Measurements from ENCODE around the gene PDSS1.

The PDSS1 gene

GRCh38 chr10:26770069-26770468 lies 72.6 kb downstream of the PDSS1 start:
- ChIA-PET POLR2A (no interaction called here), CTCF (no interaction called here)
- TF ChIP-seq HDGF (IDR thresholded peaks at IDR 0.05; ENCODE audit: borderline replicate concordance) (no peak), ELF4 (IDR thresholded peaks at IDR 0.05) (no peak), ARNT (IDR thresholded peaks at IDR 0.05) (no peak), FOXK2 (IDR thresholded peaks at IDR 0.05) (no peak), BHLHE40 (IDR thresholded peaks at IDR 0.05; ENCODE audit: borderline replicate concordance) (no peak), SUZ12 (IDR thresholded peaks at IDR 0.05) (no peak), TARDBP (IDR thresholded peaks at IDR 0.05) (no peak), SP1 (IDR thresholded peaks at IDR 0.05) (no peak), CTBP1 (IDR thresholded peaks at IDR 0.05; ENCODE audit: borderline replicate concordance) (no peak), LEF1 (IDR thresholded peaks at IDR 0.05; ENCODE audit: borderline replicate concordance) (no peak), ZNF384 (IDR thresholded peaks at IDR 0.05) (no peak), FOXM1 (IDR thresholded peaks at IDR 0.05; ENCODE audit: borderline replicate concordance) (no peak), PKNOX1 (IDR thresholded peaks at IDR 0.05) (no peak), FOXA1 (IDR thresholded peaks at IDR 0.05) (no peak), L3MBTL2 (conservative IDR thresholded peaks at IDR 0.05) (no peak), NFRKB (IDR thresholded peaks at IDR 0.05) (no peak)
- DNase-seq (ENCODE audit: extremely low spot score): no peak

GRCh38 chr10:26773633-26774032 lies 76.1 kb downstream of the PDSS1 start:
- ChIA-PET CTCF (interaction anchor here (0.7 kb wide), 1 partner anchor 1620 kb away, joined by 3 read pairs; no protein-coding TSS in a partner anchor), POLR2A (no interaction called here)
- TF ChIP-seq ZNF384 (IDR thresholded peaks at IDR 0.05): no peak
- no peak for TF ChIP-seq L3MBTL2 (conservative IDR thresholded peaks at IDR 0.05)
- no peak for TF ChIP-seq CTBP1 (IDR thresholded peaks at IDR 0.05; ENCODE audit: borderline replicate concordance)
- TF ChIP-seq PKNOX1 (IDR thresholded peaks at IDR 0.05): no peak
- TF ChIP-seq SUZ12 (IDR thresholded peaks at IDR 0.05): no peak
- TF ChIP-seq HDGF (IDR thresholded peaks at IDR 0.05; ENCODE audit: borderline replicate concordance): no peak
- no peak for TF ChIP-seq FOXK2 (IDR thresholded peaks at IDR 0.05)
- no peak for TF ChIP-seq FOXM1 (IDR thresholded peaks at IDR 0.05; ENCODE audit: borderline replicate concordance)
- TF ChIP-seq TARDBP (IDR thresholded peaks at IDR 0.05): no peak
- no peak for TF ChIP-seq SP1 (IDR thresholded peaks at IDR 0.05)
- TF ChIP-seq LEF1 (IDR thresholded peaks at IDR 0.05; ENCODE audit: borderline replicate concordance): no peak
- no peak for TF ChIP-seq BHLHE40 (IDR thresholded peaks at IDR 0.05; ENCODE audit: borderline replicate concordance)
- TF ChIP-seq ARNT (IDR thresholded peaks at IDR 0.05): no peak
- DNase-seq (ENCODE audit: extremely low spot score): no peak

- ChIA-PET CTCF (interaction anchor here (0.7 kb wide), 1 partner anchor 1133 kb away, joined by 4 read pairs; no protein-coding TSS in a partner anchor), POLR2A (no interaction called here)
- no peak for DNase-seq (ENCODE audit: extremely low spot score)
- TF ChIP-seq FOXK2 (IDR thresholded peaks at IDR 0.05) (no peak), ELF4 (IDR thresholded peaks at IDR 0.05) (no peak), NFRKB (IDR thresholded peaks at IDR 0.05) (no peak), HDGF (IDR thresholded peaks at IDR 0.05; ENCODE audit: borderline replicate concordance) (no peak), ZNF384 (IDR thresholded peaks at IDR 0.05) (no peak), L3MBTL2 (conservative IDR thresholded peaks at IDR 0.05) (no peak), SUZ12 (IDR thresholded peaks at IDR 0.05) (no peak), PKNOX1 (IDR thresholded peaks at IDR 0.05) (no peak), FOXA1 (IDR thresholded peaks at IDR 0.05) (no peak), CTBP1 (IDR thresholded peaks at IDR 0.05; ENCODE audit: borderline replicate concordance) (no peak), SP1 (IDR thresholded peaks at IDR 0.05) (no peak), FOXM1 (IDR thresholded peaks at IDR 0.05; ENCODE audit: borderline replicate concordance) (no peak), LEF1 (IDR thresholded peaks at IDR 0.05; ENCODE audit: borderline replicate concordance) (no peak), BHLHE40 (IDR thresholded peaks at IDR 0.05; ENCODE audit: borderline replicate concordance) (no peak), ARNT (IDR thresholded peaks at IDR 0.05) (no peak), TARDBP (IDR thresholded peaks at IDR 0.05) (no peak)
These were observed 78.8 kb downstream of the PDSS1 start for GRCh38 chr10:26776258-26776657.

- ChIA-PET POLR2A (no interaction called here), CTCF (no interaction called here)
- DNase-seq (ENCODE audit: extremely low spot score): no peak
- no peak for TF ChIP-seq FOXM1 (IDR thresholded peaks at IDR 0.05; ENCODE audit: borderline replicate concordance)
- TF ChIP-seq HDGF (IDR thresholded peaks at IDR 0.05; ENCODE audit: borderline replicate concordance): no peak
- TF ChIP-seq FOXA1 (IDR thresholded peaks at IDR 0.05): no peak
- TF ChIP-seq ZNF384 (IDR thresholded peaks at IDR 0.05): no peak
- no peak for TF ChIP-seq FOXK2 (IDR thresholded peaks at IDR 0.05)
- TF ChIP-seq TARDBP (IDR thresholded peaks at IDR 0.05): no peak
- no peak for TF ChIP-seq SUZ12 (IDR thresholded peaks at IDR 0.05)
These were observed 80.2 kb downstream of the PDSS1 start for GRCh38 chr10:26777686-26778085.

GRCh38 chr10:26779176-26779860 lies 81.8 kb downstream of the PDSS1 start:
- POLR2A ChIA-PET: no interaction called here
- CTCF ChIA-PET: no interaction called here
- no peak for DNase-seq (ENCODE audit: extremely low spot score)
- TF ChIP-seq FOXM1 (IDR thresholded peaks at IDR 0.05; ENCODE audit: borderline replicate concordance) (no peak), TARDBP (IDR thresholded peaks at IDR 0.05) (no peak), NFRKB (IDR thresholded peaks at IDR 0.05) (no peak), ZNF384 (IDR thresholded peaks at IDR 0.05) (no peak), L3MBTL2 (conservative IDR thresholded peaks at IDR 0.05) (no peak), SUZ12 (IDR thresholded peaks at IDR 0.05) (no peak), HDGF (IDR thresholded peaks at IDR 0.05; ENCODE audit: borderline replicate concordance) (no peak), FOXK2 (IDR thresholded peaks at IDR 0.05) (no peak), ARNT (IDR thresholded peaks at IDR 0.05) (no peak), LEF1 (IDR thresholded peaks at IDR 0.05; ENCODE audit: borderline replicate concordance) (no peak), PKNOX1 (IDR thresholded peaks at IDR 0.05) (no peak), ELF4 (IDR thresholded peaks at IDR 0.05) (no peak), BHLHE40 (IDR thresholded peaks at IDR 0.05; ENCODE audit: borderline replicate concordance) (no peak), FOXA1 (IDR thresholded peaks at IDR 0.05) (no peak), SP1 (IDR thresholded peaks at IDR 0.05) (no peak), CTBP1 (IDR thresholded peaks at IDR 0.05; ENCODE audit: borderline replicate concordance) (no peak)
